HepG2 (cell line): ENCODE measurements around the gene ENTPD2. TPM values are rescaled to one million over a fixed set of nuclear protein-coding genes. Genes with fewer than 3 reads are reported as not detected.

Source experiments
- CREB3 ChIP-seq: sonication (generic); formaldehyde crosslinking; IDR thresholded peaks from 2 replicates; pipeline ENCODE4 v1.5.0; 2020; ENCODE audit warnings: missing genetic modification reagents
- EP300 ChIP-seq, 3 experiments: sonication (generic) in 1 of 3; formaldehyde crosslinking in 1 of 3; IDR thresholded peaks; 2 replicates each; pipeline versions ENCODE4 v1.5.1 to v1.6.1; 2011 to 2020; ENCODE audit warnings: low read depth in 2 of 3, low read length in 2 of 3, borderline replicate concordance in 1 of 3, improper control_type of control experiment in 1 of 3, mild to moderate bottlenecking in 1 of 3, missing genetic modification reagents in 1 of 3, moderate library complexity in 1 of 3
- FOXC1 ChIP-seq: sonication (generic); formaldehyde crosslinking; IDR thresholded peaks from 2 replicates; pipeline ENCODE4 v1.8.0; 2022; ENCODE audit warnings: mild to moderate bottlenecking, missing genetic modification reagents, borderline replicate concordance
- GTF2F1 ChIP-seq: fragments of 150-350 bp; IDR thresholded peaks from 2 replicates; pipeline ENCODE4 v1.6.1; 2014; ENCODE audit warnings: low read length
- HDAC1 ChIP-seq: sonication (generic); formaldehyde crosslinking; IDR thresholded peaks from 2 replicates; pipeline ENCODE4 v1.5.1; 2020; ENCODE audit warnings: mild to moderate bottlenecking, missing genetic modification reagents
- IKZF1 ChIP-seq: fragments of 450-650 bp; IDR thresholded peaks from 2 replicates; pipeline ENCODE4 v1.7.1; 2016
- IKZF5 ChIP-seq: IDR thresholded peaks from 2 replicates; pipeline ENCODE4 v1.6.1; 2018; ENCODE audit warnings: missing genetic modification reagents, mild to moderate bottlenecking, missing compliant biosample characterization
- KLF13 ChIP-seq: sonication (generic); formaldehyde crosslinking; IDR thresholded peaks from 2 replicates; pipeline ENCODE4 v1.4.0; 2020; ENCODE audit warnings: mild to moderate bottlenecking, missing genetic modification reagents
- KMT2B ChIP-seq: IDR thresholded peaks from 2 replicates; pipeline ENCODE4 v1.6.1; 2016; ENCODE audit warnings: missing genetic modification reagents, missing compliant biosample characterization
- MED8 ChIP-seq: sonication (generic); formaldehyde crosslinking; IDR thresholded peaks from 2 replicates; pipeline ENCODE4 v1.8.1; 2023; ENCODE audit warnings: mild to moderate bottlenecking, missing genetic modification reagents; ENCODE audit not compliant: insufficient replicate concordance
- MLXIP ChIP-seq: sonication (generic); formaldehyde crosslinking; IDR thresholded peaks from 2 replicates; pipeline ENCODE4 v1.9.0; 2021; ENCODE audit warnings: missing genetic modification reagents, borderline replicate concordance
- MTF1 ChIP-seq: sonication (generic); formaldehyde crosslinking; IDR thresholded peaks from 2 replicates; pipeline ENCODE4 v1.5.0; 2020; ENCODE audit warnings: missing genetic modification reagents
- MTF2 ChIP-seq: sonication (generic); formaldehyde crosslinking; IDR thresholded peaks from 2 replicates; pipeline ENCODE4 v1.5.0; 2020; ENCODE audit warnings: missing genetic modification reagents, borderline replicate concordance
- MXD3 ChIP-seq: IDR thresholded peaks from 2 replicates; pipeline ENCODE4 v1.6.1; 2016; ENCODE audit warnings: mild to moderate bottlenecking, missing biosample characterization, missing genetic modification reagents
- NKX3-1 ChIP-seq: sonication (generic); formaldehyde crosslinking; IDR thresholded peaks from 2 replicates; pipeline ENCODE4 v1.5.0; 2020; ENCODE audit warnings: missing genetic modification reagents
- PHF20 ChIP-seq: sonication (generic); formaldehyde crosslinking; IDR thresholded peaks from 2 replicates; pipeline ENCODE4 v1.5.0; 2020; ENCODE audit warnings: mild to moderate bottlenecking, missing genetic modification reagents
- PREB ChIP-seq: sonication (generic); formaldehyde crosslinking; IDR thresholded peaks from 2 replicates; pipeline ENCODE4 v1.4.0; 2020; ENCODE audit warnings: missing genetic modification reagents
- SAP130 ChIP-seq: IDR thresholded peaks from 2 replicates; pipeline ENCODE4 v1.6.1; 2016; ENCODE audit warnings: low read depth
- SNAPC5 ChIP-seq: sonication (generic); formaldehyde crosslinking; IDR thresholded peaks from 2 replicates; pipeline ENCODE4 v1.8.1; 2023; ENCODE audit warnings: mild to moderate bottlenecking, missing genetic modification reagents, borderline replicate concordance
- SSRP1 ChIP-seq: IDR thresholded peaks from 2 replicates; pipeline ENCODE4 v1.6.1; 2016; ENCODE audit warnings: control low read depth
- SUZ12 ChIP-seq: fragments of 150-350 bp; IDR thresholded peaks from 2 replicates; pipeline ENCODE4 v1.6.1; 2014; ENCODE audit warnings: low read depth, low read length
- TARDBP ChIP-seq: sonication (generic); formaldehyde crosslinking; IDR thresholded peaks from 2 replicates; pipeline ENCODE4 v1.8.0; 2022; ENCODE audit warnings: mild to moderate bottlenecking, missing genetic modification reagents
- TSC22D2 ChIP-seq: sonication (generic); formaldehyde crosslinking; IDR thresholded peaks from 2 replicates; pipeline ENCODE4 v1.5.1; 2020; ENCODE audit warnings: missing genetic modification reagents, mild to moderate bottlenecking, borderline replicate concordance
- YEATS4 ChIP-seq: sonication (generic); formaldehyde crosslinking; IDR thresholded peaks from 2 replicates; pipeline ENCODE4 v1.4.0; 2020; ENCODE audit warnings: missing genetic modification reagents, borderline replicate concordance
- ZNF543 ChIP-seq: sonication (generic); formaldehyde crosslinking; IDR thresholded peaks from 2 replicates; pipeline ENCODE4 v1.4.0; 2020; ENCODE audit warnings: mild to moderate bottlenecking, missing genetic modification reagents
- polyA plus RNA-seq, 8 experiments: library from polyadenylated mRNA; depleted of rRNA in 3 of 8; stranded (reverse) in 7 of 8; unstranded in 1 of 8; fragments of >200 nt; fragmentation: Illumina TruSeq in 4 of 8; extraction: Trizol in 4 of 8; gene quantifications; 2 replicates each; pipeline versions ENCODE4 v1.2.1 to v1.2.3, GENCODE V29; 2011 to 2016; ENCODE audit warnings: low read depth in 4 of 8, missing spikeins in 1 of 8, mixed read lengths in 1 of 8; ENCODE audit not compliant: insufficient read depth in 1 of 8
- total RNA-seq, 5 experiments: library from RNA; depleted of rRNA; stranded (reverse); fragments of >200 nt; fragmentation: Illumina TruSeq; extraction: Trizol; gene quantifications; 2 replicates each; pipeline ENCODE4 v1.2.3, GENCODE V29; 2016; ENCODE audit warnings: low read depth in 1 of 5

ENTPD2 gene
- total and polyA plus RNA-seq, 2 of the 13 experiments (the other 11 are each of a cell fraction or from before 2014, with no cell fraction given): 0.95 to 3.2 TPM

GRCh38 chr9:137067860-137068538 lies 14.1 kb upstream of the ENTPD2 start (continued):
- TF ChIP-seq MTF2: peak; percentile 92; the same call in 1 of the 2 replicates
- TF ChIP-seq FOXC1 (CRISPR knock-in tag): peak; percentile 86
- TF ChIP-seq TARDBP (CRISPR knock-in tag): 0 out of 2 replicates have a peak, but pooled peaks have one; percentile 15
- TF ChIP-seq KLF13: no peak; the same call in 1 of the 2 replicates
- no peak for TF ChIP-seq NKX3-1
- no peak for TF ChIP-seq PHF20 (CRISPR knock-in tag)
- no peak for TF ChIP-seq CREB3 (CRISPR knock-in tag)
- TF ChIP-seq IKZF1: no peak
- peak; percentile 81 for TF ChIP-seq SAP130
- TF ChIP-seq KMT2B (CRISPR knock-in tag): no peak
- TF ChIP-seq MED8 (CRISPR knock-in tag): no peak
- no peak for TF ChIP-seq EP300 (IDR thresholded peaks at IDR 0.05; ENCODE audit: low read depth in 2 of 2, low read length in 2 of 2)
- TF ChIP-seq EP300 (CRISPR knock-in tag; IDR thresholded peaks at IDR 0.05; ENCODE audit: borderline replicate concordance): no peak
- TF ChIP-seq IKZF5 (CRISPR knock-in tag): 0 out of 2 replicates have a peak, but pooled peaks have one; percentile 27
- TF ChIP-seq YEATS4: no peak; the same call in 1 of the 2 replicates
- no peak for TF ChIP-seq SUZ12
- TF ChIP-seq MXD3 (CRISPR knock-in tag): no peak
- no peak for TF ChIP-seq SSRP1
- TF ChIP-seq MTF1 (CRISPR knock-in tag): no peak
- TF ChIP-seq TSC22D2 (CRISPR knock-in tag): no peak
- TF ChIP-seq ZNF543 (CRISPR knock-in tag): no peak
- no peak for TF ChIP-seq MLXIP
- no peak for TF ChIP-seq SNAPC5 (CRISPR knock-in tag)
- no peak for TF ChIP-seq PREB (CRISPR knock-in tag)
- peak; percentile 89 for TF ChIP-seq HDAC1 (CRISPR knock-in tag)
- TF ChIP-seq GTF2F1: no peak
